ENCODE measurements around the gene OR7G1.
"Not testable (repeated sequence)": the region's sequence is repeated elsewhere in the genome, so short reads cannot be mapped to it uniquely, and the experiment has no call there.

The OR7G1 gene

DNA sequence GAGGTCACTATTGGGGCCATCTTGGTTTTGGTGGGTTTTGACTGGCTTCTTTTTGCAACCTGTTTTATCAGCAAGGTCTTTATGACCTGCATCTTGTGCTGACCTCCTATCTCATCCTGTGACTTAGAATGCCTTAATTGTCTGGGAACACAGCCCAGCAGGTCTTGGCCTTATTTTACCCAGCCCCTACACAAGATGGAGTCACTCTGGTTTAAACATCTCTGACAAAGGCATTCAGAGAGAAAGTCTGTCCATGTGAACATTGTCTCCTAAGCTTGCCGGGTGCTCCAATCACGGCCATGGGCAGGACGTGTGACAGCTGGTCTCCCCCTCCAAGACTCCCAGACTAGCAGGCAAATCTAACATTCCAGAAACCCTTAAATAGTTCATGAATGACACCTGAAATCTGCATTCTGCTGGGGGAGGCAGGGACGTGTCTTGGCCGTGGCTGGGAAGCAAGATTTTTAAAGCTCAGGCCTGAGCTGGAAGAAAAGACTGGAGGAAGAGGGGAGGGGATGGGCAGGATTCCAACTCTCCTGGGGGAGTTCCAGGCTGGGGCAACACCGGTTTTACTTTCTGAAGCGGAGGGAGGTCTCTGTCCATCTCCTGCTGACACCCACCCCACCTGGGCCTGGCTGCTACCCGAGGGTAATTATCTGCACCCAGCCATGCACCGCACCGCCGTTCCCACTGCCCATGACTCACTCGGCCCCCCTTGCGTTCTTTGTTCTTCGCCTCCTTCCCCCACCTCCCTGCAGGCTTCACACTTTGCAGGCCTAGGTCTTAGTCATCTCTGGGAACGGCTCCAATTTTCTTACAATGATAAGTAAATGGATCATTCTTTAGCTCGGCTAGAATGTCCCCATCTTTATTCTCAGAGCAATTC, 40.3 kb downstream of the OR7G1 start:
- DNase-seq, result no peak

DNA sequence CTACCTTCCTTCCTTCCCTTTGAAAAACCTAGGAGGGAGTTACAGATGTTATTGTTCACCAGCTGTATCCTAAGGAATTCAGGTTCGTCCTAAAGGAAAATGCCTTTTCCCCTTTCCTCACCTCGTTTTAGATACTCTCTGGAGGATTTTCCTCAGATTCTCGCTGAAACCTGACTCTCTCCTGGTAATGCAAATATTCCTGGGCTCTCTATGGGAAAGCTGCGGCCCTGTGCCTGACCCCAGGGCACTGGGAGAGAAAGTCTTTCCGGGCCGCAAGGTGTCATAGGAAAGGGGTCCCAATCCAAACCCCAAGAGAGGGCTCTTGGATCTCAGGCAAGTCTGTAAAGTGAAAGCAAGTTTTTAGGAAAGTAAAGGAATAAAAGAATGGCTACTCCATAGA, 41.8 kb downstream of the OR7G1 start:
- DNase-seq, result no peak

DNA sequence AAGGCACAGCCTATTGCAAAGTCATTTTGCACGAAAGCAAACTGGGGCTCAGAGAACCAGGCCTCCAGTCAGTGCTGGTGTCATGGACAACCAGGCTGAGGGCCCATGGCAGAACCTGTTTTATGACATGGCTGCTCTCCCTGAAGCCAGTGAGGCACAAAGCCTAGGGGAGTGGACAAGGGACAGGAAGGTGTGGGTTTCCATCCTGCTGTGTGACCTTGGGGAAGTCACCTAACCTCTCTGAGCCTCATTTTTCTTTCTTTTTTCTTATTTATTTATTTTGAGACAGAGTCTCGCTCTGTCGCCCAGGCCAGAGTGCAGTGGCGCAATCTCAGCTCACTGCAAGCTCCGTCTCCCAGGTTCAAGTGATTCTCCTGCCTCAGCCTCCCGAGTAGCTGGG, 43.8 kb downstream of the OR7G1 start:
- DNase-seq, result not testable (repeated sequence)

DNA sequence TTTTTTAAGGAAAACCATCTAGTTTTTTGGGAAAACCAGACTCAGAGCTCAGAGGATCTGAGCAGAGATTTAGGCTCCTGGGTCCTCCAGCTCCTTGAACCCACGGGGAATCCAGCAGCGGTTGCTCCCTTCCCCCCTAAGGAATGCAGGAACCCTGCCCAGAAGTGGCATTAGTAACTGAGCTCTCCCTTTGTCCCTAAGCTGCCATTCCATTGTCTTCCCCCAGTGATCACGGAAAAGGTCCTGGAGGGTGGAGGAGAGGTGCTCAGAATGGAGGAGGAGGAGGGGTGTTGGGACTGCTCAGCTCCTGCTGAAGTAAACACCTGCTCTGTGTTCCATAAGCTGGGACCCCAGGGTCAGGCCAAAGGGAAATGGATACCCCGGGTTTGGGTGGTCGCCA, 45.5 kb downstream of the OR7G1 start:
- DNase-seq, result no peak

DNA sequence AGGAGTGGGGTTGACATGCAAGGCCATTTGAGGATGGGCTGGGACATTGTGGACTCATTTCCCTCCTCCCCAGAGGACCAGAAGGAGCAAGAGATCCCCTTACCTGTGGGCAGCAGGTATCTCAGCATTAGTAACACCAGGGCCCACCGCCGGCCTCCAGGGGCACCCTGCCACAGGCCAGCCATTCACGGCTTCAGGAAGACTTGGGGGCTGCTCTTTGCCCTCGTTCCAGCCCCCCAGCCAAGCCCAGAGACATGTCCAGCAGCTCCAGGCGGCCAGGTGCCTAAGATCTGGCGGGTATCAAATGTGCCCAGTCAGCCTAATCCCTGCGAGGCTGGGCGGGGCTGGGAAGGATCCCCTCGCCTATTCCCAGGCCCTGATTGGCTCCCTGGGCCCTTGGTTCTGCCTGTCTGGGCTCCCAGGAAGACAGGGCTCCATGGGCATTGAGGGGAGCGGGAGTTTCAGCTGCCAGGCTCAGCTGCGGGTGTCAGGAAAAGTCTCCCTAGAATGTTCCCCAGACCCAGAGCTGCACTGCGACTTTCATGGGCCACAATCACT, 50.0 kb downstream of the OR7G1 start:
- DNase-seq, result no peak

All from CD4-positive, alpha-beta T cell treated with Interleukin-10 for 1 hour (primary cell).